ENCODE measurements around the gene AMER3.

AMER3 gene

DNA sequence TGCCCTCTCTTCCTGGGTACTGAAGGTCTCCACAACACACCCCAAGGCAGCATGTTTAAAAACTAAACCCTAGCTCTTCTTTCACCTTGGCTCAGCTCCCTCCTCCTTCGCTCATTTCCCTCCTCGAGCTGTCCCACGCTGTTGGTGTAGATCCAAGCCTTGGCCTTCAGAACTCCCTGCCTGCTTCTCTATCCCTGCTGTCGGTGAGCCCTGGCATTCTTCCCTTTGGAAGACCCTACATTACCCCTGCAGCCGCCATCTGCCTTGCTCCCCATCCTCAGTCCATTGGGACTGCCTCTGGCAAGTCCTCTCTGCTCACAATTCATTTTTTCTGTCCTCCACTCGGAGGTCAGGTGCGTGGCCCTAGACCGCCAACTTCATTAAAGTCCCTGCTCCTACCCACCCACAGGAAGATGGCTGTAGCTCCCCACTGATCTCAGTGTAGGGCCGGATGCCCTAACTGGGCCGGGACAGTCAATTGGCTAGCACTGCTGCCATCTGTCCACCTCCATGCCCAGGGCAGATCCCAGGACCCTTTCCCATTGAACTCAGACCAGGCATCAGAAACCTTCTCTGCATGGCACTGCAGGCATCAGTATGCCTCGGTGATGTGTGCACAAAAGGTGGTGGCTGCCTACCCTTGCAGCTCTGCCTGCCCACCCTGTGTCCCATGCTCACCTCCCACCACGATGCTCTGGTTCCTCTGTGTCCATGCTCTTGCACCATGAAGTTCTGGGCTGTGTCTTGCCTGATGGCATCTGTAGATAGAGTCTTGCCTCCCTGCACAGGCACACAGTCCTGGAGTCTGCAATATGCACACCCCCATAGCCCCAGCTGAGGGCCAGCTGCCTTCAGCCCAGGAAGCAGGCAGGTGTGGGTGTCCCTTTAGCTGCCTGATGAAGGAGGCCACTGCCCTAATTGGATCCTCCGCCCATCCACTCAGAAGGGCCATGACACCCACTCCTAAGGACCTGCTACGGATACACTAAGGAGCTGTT lies 5.7 kb downstream of the AMER3 start:
- no peaks in the 10 kb centered on the region for H3K9me3 ChIP-seq
- H3K36me3 ChIP-seq, result no peaks in the 10 kb centered on the region
- DNase-seq, result no peak
- H3K4me1 ChIP-seq, result no peaks in the 10 kb centered on the region
- peaks cover 5% of the 10 kb centered on the region for H3K27me3 ChIP-seq
- TF ChIP-seq, protein P1, sequence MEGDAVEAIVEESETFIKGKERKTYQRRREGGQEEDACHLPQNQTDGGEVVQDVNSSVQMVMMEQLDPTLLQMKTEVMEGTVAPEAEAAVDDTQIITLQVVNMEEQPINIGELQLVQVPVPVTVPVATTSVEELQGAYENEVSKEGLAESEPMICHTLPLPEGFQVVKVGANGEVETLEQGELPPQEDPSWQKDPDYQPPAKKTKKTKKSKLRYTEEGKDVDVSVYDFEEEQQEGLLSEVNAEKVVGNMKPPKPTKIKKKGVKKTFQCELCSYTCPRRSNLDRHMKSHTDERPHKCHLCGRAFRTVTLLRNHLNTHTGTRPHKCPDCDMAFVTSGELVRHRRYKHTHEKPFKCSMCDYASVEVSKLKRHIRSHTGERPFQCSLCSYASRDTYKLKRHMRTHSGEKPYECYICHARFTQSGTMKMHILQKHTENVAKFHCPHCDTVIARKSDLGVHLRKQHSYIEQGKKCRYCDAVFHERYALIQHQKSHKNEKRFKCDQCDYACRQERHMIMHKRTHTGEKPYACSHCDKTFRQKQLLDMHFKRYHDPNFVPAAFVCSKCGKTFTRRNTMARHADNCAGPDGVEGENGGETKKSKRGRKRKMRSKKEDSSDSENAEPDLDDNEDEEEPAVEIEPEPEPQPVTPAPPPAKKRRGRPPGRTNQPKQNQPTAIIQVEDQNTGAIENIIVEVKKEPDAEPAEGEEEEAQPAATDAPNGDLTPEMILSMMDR (IDR thresholded peaks at IDR 0.05; ENCODE audit: low read depth, low read length), result no peak
- H3K4me3 ChIP-seq (ENCODE audit: low read depth, low read length), result no peak overlapping the region

DNA sequence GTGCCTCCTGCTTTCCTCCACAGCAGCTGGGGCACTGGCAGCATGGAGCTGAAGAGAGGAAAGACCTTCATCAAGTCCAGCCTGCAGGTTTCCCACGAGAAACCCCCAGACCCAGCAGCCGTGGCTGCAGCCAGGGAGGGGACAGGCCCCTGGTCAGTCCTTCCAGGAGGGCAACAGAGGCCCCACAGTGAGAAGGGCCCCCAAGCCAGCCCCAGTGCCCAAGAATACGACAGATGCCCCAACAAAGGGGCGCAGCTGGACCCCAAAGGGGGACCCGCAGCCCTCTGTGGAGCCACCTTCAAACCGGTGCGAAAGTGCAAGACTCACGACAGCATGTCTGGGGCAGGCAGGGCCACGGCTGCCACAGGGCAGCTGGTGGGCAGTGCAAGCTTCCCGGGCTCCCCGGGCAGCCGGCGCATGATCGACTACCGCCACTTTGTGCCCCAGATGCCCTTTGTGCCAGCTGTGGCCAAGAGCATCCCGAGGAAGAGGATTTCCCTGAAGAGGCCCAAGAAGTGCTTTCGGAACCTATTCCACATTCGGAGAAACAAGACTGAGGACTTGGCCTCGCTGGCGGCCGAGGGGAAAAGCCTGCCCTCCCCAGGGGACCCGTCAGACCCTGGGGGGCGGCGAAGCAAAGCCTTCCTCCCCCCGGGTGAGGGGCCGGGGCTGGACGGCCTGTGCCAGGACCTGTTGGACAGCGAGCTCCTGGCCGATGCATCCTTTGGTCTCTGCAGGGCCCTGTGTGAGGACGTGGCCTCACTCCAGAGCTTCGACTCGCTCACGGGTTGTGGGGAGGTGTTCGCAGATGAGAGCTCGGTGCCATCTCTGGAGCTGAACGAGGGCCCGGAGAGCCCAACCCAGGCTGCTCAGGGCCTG lies 6.9 kb downstream of the AMER3 start:
- Histone ChIP-seq H3K4me1 (no peaks in the 10 kb centered on the region), H3K9me3 (no peaks in the 10 kb centered on the region), H3K27me3 (no peaks in the 10 kb centered on the region), H3K4me3 (ENCODE audit: low read depth, low read length) (no peak overlapping the region), H3K36me3 (no peaks in the 10 kb centered on the region)
- TF ChIP-seq, protein P1 (IDR thresholded peaks at IDR 0.05; ENCODE audit: low read depth, low read length), result no peak
- DNase-seq, result no peak

DNA sequence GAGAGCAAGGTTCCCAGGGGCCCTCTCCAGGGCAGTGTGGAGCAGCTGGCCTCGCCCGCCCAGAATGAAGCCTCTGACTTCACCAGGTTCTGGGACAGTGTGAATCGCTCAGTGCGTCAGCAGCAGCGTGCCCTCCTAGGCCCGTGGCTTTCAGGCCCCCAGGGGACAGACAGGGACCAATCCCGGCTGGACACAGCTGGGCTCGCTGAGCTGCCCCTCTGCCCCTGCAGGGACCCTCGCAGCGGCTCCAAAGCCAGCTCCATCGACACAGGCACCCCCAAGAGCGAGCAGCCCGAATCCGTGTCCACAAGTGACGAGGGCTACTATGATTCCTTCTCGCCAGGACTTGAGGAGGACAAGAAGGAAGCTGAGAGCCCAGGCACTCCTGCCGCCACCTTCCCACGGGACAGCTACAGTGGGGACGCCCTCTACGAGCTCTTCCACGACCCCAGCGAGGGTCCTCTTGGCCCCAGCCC lies 7.6 kb downstream of the AMER3 start:
- TF ChIP-seq, protein P1 (IDR thresholded peaks at IDR 0.05; ENCODE audit: low read depth, low read length), result no peak
- H3K27me3 ChIP-seq, result no peaks in the 10 kb centered on the region

DNA sequence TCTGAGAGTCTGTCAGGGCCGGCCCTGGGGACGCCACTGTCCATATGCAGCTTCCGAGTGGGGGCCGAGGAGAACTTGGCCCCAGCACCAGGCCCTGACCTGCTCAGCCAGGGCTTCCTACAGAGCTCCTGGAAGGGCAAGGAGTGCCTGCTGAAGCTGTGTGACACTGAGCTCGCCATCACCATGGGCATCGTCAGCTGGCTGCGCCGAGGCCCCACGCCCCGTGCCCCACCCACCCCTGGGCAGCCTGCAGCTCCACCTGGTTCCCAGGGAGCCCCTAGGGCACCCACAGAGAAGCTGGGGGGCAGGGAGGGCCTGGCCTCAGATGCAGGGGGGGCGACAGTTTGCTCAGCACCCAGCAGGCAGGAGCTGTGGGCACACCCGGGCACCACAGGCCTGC lies 8.1 kb downstream of the AMER3 start:
- no peaks in the 10 kb centered on the region for H3K27me3 ChIP-seq

More for the DNA sequence above, 7.6 kb downstream of the AMER3 start:
- no peaks in the 10 kb centered on the region for H3K36me3 ChIP-seq
- no peaks in the 10 kb centered on the region for H3K9me3 ChIP-seq
- no peak for DNase-seq
- no peaks in the 10 kb centered on the region for H3K4me1 ChIP-seq
- H3K4me3 ChIP-seq (ENCODE audit: low read depth, low read length), result no peak overlapping the region

DNA sequence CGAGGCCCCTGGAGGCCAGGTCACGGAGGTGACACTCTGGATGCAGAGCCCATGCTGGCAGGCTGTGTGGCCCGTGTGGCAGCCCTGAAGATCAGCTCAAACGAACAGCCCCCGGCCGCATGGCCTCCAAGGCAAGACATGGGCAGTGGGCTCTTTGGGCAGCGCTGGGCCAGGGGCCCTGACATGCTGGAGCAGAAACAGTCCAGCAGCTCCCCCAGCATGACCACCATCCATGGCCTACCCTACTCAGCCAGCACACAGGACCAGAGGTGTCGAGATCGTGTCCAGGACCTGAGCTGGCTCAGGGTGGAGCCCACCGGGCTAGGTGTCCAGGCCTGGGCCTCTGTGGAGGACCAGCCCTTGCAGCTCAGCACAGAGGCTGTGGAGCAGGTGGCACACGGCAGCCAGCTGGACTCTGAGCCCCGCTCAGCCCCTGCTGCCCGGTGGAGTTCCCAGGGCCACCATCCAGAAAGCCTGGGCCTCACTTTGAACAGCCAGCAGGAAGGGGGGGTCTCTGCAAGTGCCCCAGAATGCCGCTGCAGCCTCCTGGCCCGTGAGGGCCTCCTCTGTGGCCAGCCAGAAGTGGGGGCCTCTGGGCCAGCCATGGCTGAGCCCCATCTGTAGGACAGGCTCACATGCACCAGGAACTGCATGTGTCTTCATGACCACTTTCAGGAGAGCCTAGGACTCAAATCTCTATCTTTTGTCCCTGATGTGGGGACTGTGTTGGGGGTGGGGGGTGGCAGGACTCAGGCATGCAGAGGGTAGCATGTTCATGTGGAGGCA lies 8.9 kb downstream of the AMER3 start:
- Histone ChIP-seq H3K9me3 (no peaks in the 10 kb centered on the region), H3K36me3 (no peaks in the 10 kb centered on the region), H3K4me3 (ENCODE audit: low read depth, low read length) (no peak overlapping the region), H3K27me3 (no peaks in the 10 kb centered on the region), H3K4me1 (no peaks in the 10 kb centered on the region)
- TF ChIP-seq, protein P1 (IDR thresholded peaks at IDR 0.05; ENCODE audit: low read depth, low read length), result no peak
- DNase-seq, result no peak

More for the DNA sequence above, 8.1 kb downstream of the AMER3 start:
- H3K36me3 ChIP-seq, result no peaks in the 10 kb centered on the region
- no peak overlapping the region for H3K4me3 ChIP-seq (ENCODE audit: low read depth, low read length)
- no peaks in the 10 kb centered on the region for H3K4me1 ChIP-seq
- TF ChIP-seq, protein P1 (IDR thresholded peaks at IDR 0.05; ENCODE audit: low read depth, low read length), result no peak
- H3K9me3 ChIP-seq, result no peaks in the 10 kb centered on the region
- DNase-seq, result no peak
